Measurements from ENCODE around the gene DGKH. TPM values are rescaled to one million over a fixed set of nuclear protein-coding genes. Genes with fewer than 3 reads are reported as not detected.
A peak's percentile ranks its signal among the peaks of the same experiment; 100 is the strongest.

The DGKH gene, protein sequence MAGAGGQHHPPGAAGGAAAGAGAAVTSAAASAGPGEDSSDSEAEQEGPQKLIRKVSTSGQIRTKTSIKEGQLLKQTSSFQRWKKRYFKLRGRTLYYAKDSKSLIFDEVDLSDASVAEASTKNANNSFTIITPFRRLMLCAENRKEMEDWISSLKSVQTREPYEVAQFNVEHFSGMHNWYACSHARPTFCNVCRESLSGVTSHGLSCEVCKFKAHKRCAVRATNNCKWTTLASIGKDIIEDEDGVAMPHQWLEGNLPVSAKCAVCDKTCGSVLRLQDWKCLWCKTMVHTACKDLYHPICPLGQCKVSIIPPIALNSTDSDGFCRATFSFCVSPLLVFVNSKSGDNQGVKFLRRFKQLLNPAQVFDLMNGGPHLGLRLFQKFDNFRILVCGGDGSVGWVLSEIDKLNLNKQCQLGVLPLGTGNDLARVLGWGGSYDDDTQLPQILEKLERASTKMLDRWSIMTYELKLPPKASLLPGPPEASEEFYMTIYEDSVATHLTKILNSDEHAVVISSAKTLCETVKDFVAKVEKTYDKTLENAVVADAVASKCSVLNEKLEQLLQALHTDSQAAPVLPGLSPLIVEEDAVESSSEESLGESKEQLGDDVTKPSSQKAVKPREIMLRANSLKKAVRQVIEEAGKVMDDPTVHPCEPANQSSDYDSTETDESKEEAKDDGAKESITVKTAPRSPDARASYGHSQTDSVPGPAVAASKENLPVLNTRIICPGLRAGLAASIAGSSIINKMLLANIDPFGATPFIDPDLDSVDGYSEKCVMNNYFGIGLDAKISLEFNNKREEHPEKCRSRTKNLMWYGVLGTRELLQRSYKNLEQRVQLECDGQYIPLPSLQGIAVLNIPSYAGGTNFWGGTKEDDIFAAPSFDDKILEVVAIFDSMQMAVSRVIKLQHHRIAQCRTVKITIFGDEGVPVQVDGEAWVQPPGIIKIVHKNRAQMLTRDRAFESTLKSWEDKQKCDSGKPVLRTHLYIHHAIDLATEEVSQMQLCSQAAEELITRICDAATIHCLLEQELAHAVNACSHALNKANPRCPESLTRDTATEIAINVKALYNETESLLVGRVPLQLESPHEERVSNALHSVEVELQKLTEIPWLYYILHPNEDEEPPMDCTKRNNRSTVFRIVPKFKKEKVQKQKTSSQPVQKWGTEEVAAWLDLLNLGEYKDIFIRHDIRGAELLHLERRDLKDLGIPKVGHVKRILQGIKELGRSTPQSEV
- 19.9 TPM for total RNA-seq

DNA sequence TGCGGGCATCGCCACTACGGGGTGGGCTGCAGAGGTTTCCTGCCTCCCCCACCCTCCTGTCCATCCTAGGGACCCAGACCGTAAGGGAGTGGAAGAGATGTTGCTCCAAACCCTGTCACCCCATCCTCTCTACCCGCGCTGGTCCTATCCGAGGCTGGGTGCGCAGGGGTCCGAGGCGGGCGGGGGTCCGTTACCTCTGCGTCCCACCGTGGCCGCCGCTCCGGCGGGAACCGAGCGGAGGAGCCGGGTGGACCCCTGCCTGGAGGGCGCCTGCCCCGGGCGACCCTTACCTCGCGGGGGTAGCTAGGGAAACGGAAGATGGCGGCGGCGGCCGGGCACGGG, at the start of gene DGKH:
Gene DGKH (plus strand): TSS at position 307 of the 342 bp plus-strand sequence. CDS start 126 bp downstream, outside the sequence.
- intact Hi-C loops (cut with DNase I), result loop anchor here (1.0 kb wide), 1 partner anchor 28 kb away; no protein-coding TSS in a partner anchor
- DNase-seq (ENCODE audit: low spot score), result no peak
- peak; percentile 46 for ATAC-seq

DNA sequence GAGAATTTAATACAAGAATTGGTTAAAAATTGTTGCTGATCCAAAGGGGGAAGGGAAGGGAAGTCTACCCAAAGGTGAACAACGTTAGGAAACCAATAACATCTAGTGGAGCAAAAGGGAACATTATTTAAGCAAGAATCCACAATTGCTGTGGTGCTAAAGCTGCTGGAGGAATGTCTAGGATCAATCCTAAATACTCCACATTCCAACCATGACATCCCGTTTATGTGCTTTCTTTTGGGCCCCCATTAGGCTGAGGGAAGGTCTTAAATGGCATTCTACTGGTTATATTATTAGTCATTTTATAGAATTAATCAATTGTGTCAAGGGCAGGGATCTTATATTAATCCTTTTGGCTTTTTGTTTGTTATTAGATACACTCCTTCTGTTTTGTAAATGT, 47.6 kb upstream of the DGKH start:
- ATAC-seq, result no peak
- intact Hi-C loops (cut with DNase I), result no loop called here
- no peak for DNase-seq (ENCODE audit: low spot score)

DNA sequence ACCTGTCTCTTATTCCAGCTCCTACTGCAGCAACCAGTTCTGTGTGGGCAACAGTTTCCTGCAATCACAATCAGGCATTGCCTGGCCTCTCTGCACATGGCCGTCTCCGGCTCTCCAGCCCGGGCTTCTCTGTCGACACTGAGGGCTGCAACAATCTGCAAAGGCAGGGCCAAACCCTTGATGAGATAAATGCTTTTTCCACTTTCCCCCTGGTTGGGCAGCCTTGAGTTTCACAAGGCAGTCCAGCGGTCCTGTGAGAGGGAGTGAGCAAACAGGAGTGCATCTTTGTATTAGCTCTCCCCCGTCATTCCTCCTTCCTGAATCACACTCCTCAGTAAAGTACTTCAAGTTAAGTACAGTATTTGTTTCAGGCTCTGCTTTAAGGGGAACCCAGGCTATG, 46.9 kb upstream of the DGKH start:
- DNase-seq (ENCODE audit: low spot score) (no peak), ATAC-seq (peak; percentile 15)
- intact Hi-C loops (cut with DNase I), result no loop called here

DNA sequence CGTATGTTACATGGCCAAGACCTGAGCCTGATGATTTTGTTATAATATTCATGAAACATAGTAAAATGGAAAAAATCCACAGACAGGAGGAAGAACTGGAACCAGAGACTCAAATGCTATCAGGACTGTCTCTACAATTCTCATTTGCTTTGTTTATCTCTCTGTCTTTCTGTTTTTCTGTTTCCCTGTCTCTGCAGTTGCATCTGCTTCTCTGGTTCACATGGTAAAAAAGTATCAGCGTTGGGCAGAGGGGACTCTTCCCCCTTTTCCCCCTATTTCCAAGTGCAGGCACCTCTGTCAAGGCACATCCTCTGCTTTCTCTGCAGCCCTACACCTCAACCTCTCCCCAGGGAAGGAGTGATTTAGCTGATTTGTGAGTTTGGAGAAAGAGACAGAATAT, 46.4 kb upstream of the DGKH start:
- ATAC-seq (no peak), DNase-seq (ENCODE audit: low spot score) (no peak)
- intact Hi-C loops (cut with DNase I), result no loop called here

DNA sequence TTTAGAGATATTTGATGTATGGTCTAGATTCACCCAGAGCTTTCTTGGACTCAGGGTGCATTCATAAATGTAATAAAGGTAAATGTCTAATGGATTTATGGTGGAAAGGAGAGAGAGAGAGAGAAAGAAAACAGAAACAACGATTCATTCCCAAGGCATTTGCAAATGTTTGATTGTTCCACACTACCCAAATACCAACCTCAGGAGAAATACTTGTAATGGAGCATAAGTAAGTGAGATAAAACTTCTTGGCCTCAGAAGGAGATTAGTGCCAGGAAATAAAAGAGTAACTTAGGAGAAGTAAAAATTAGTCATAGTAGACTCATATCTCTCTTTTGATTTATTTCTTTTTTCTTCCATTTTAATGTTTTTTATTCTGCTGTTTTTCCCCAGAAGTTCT, 40.6 kb upstream of the DGKH start:
- no peak for ATAC-seq
- no peak for DNase-seq (ENCODE audit: low spot score)
- intact Hi-C loops (cut with DNase I), result no loop called here

DNA sequence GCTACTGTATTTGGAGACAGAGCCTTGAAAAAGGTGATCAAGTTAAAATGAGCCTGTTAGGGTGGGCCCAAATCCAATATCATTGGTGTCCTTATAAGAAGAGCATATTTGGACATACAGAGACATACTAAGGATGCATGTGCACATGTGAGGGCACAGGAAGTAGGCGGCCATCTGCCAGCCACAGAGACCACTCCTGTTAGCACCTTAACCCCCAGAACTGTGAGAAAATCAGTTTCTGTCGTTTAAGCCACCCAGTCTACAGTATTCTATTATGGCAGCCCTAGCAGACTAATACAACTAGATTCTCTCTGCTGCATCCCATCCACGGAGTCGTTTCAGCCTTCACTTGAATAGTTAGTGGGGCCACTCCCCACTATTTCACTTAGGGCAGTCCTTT, 39.4 kb upstream of the DGKH start:
- no peak for ATAC-seq
- intact Hi-C loops (cut with DNase I), result no loop called here
- no peak for DNase-seq (ENCODE audit: low spot score)

DNA sequence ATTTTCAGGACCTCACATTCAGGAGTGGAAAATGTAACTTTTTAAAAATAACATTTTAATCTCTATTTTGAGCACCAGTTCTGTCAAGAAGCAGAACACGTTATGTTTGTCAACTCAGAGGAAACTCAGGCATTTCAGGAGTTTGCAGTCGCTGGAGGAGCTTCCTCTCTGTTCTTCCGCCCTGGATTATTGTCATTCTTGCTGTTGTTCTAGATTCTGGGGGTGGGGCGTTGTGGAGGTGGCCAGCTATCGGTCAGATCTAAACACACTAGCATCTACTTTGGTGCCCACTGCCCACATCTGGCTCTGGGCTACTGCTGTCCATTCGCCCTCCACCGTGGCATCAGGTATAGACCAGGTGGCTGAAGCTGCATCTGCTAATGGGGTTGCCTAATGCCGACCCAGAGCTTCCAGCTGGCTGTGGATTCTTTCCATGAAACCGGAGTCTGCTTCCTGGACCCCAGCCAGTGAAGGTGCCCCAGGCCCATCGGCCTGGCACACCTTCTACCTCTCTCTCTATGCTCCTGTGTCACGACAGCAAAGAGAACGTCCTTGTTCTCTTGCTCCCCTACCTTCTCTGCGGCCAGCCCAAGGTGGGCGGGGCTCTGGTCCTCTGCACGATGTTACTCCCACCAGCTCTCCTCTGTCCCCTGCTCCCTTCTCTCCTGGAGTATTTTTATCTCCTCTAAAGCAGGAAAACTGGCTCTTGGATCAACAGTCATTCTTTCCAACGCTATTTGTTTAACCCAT, 36.7 kb upstream of the DGKH start:
- no peak for DNase-seq (ENCODE audit: low spot score)
- ATAC-seq, result no peak
- intact Hi-C loops (cut with DNase I), result no loop called here

DNA sequence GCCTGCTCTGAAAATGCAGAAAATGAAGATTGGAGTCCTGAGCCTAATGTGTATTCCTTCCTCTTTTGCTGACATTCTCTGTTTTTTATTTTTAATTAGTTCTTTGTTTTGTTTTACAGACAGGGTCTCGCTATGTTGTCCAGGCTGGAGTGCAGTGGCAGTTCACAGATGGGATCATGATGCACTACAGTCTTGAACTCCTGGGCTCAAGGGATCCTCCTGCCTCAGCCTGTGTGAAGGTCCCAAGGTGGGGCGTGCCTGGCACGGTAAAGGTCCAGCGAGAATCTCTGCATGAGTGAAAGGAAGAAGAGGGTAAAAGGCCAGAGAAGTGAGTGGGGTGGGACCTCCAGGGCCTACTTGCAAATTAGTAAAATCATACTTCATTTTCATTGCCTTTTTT, 34.3 kb upstream of the DGKH start:
- ATAC-seq (no peak), DNase-seq (ENCODE audit: low spot score) (no peak)
- intact Hi-C loops (cut with DNase I), result no loop called here

DNA sequence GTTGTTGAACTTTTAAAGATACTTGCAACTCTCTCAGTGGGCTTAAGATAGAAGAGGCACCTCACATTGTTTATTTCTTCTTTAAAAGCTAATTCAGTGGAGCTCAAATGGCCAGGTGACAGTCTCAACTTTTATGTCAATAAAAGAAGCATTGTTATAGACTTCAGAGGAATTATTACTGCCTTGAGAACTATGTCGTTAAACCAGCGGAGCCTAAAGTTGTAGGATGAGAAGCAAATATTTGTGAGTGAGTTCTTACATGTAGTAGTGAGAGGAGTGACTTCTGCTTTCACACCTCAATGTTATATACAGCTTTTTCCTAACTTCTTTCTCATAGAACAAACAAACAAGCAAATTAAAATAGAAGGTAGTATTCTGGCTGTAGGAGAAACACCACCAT, 31.2 kb upstream of the DGKH start:
- DNase-seq (ENCODE audit: low spot score), result no peak
- no peak for ATAC-seq
- intact Hi-C loops (cut with DNase I), result no loop called here

DNA sequence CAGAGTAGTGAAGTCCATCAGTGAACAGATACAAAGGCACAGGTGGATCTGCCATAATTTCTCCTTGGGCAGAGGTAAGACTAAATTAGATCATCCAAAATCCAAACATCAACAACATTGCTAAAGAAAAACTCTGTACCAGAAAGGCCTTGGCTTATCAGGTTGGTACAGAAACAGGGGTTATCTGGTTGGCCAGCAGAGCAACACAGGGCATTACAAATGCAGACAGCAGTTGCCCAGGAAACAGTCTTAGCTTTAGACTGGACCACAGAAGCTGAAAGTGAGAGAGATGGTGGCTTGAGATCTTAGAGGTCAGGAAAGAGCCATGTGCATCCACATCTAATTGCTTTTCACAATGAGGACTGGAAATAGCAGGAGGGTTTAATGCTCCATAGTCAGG, 26.6 kb upstream of the DGKH start:
- DNase-seq (ENCODE audit: low spot score), result no peak
- intact Hi-C loops (cut with DNase I), result no loop called here
- ATAC-seq, result no peak

DNA sequence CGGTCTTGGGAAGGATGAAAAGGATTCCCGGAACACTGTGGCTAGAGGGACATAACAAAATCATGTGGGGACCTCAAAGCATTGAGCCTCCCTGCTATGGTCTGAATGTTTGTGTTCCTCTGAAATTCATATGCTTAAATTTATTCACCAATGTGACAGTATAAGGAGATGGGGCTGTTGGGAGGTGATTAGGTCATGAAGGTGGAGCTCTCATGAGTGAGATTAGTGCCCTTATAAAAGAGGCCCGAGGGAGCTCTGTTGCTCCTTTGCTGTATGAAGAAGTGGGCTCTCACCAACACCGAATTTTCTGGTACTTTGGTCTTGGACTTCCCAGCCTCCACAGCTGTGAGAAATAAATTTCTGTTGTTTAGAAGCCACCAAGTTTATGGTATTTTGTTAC, 26.1 kb upstream of the DGKH start:
- ATAC-seq (no peak), DNase-seq (ENCODE audit: low spot score) (no peak)
- intact Hi-C loops (cut with DNase I), result no loop called here

DNA sequence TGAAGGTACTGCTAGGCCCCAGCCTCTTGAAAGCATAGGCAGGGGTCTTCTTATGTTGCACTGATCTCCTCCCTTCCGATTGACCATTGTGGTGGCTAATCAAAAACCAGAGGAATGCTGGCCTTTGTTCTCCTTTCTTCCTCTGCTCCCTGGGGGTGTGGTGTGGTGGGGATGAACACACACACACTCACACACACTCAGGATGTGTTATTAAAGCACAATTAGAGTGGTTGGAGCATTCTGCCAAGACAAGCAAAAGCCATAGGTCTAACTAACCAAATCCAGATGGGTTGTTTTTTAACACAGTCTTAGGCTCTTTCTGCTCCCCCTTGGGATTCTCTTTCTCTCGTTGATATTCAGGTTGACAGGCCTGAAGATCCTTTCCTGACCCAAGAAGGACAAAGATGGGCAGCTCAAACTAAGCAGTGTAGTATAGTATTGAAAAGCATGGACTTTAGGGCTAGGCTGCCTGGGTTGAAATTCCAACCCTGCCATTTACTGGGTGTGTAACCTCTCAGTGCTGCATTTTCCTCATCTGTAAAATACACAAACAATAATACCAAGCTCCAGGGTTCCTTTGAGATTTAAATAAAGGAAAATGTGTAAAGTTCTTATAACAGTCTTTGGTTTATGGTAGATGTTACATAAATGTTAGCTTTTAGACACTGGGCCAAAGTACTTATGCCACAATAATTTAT, 25.5 kb upstream of the DGKH start:
- ATAC-seq (no peak), DNase-seq (ENCODE audit: low spot score) (no peak)
- intact Hi-C loops (cut with DNase I), result no loop called here

DNA sequence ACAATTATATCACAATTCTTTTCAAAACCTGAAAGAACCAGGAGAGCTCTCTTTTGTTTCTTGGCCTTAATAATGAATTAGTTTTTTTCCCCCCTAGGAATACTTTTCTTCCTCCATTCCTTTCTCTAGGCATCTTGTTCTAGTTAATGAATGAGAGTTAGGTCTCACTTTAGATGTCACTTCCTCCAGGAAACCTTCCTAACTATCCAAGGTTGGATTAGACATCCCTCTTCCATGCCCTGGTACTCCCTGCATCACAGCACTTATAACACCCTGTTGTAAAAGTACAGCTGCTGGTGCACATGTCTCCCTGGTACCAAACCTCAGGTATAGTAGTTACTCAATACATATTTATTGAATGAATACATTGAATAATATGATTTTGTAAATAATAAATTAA, 21.2 kb upstream of the DGKH start:
- intact Hi-C loops (cut with DNase I), result no loop called here
- ATAC-seq, result no peak
- no peak for DNase-seq (ENCODE audit: low spot score)

DNA sequence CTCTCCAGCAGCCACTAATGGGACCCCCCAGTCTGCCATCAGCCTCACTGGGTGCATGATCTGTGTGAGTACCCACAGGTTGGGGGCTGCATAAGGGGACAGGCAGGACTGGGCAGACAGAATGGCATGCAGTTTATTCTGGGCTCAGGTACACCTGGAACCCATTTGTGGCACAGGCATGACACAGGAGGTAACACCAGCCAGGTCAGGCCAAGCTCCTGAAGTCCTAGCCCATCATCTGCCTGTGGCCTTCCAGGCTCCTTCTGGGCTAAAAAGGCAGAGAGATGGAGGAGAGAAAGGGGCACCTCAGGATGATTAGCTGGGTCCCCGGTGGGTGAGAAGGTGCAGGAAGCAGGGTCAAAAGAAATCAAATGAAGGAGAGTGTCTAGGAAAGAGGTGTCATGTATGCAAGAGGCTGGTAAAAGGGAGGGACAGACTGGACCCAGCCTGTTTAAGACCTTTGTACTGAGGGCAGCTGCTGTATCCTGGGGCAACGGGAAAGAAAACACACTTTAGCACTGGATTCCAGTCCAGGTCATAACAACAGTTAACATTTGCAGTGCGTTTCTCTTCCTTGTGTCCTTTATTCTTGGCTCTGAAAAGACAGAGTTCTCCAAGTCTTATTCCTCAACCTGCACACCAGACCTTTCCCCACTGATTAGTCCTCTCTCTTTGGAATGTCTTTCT, 20.2 kb upstream of the DGKH start:
- DNase-seq (ENCODE audit: low spot score) (no peak), ATAC-seq (no peak)
- intact Hi-C loops (cut with DNase I), result no loop called here

DNA sequence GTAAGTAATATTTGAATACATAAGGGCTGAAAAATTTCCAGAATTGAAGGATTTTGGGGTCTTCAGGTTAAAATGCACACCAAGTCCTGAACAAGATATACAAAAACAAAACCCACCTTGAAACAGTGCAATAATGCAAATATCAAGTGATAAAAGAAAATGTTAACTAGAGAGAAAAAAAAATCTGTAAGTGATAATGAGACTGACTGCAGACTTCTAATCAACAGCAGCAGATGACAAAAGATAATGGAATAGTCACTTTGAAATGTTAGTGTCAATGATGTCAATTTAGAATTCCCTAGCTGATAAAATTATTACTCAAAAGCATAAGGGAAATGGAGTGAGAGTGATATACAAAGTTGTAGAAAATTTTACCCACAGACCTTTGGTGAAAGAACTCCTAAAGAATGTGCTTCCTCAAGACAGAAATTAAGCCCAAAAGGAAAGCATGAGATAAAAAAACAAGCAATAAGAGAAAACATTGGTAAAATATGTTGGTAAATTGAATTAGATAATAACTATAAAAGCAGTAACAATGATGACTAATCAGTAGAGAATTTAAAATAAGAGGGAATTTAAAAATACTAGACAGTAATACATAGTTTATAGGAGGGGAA, 12.4 kb upstream of the DGKH start:
- intact Hi-C loops (cut with DNase I), result no loop called here
- no peak for ATAC-seq

DNA sequence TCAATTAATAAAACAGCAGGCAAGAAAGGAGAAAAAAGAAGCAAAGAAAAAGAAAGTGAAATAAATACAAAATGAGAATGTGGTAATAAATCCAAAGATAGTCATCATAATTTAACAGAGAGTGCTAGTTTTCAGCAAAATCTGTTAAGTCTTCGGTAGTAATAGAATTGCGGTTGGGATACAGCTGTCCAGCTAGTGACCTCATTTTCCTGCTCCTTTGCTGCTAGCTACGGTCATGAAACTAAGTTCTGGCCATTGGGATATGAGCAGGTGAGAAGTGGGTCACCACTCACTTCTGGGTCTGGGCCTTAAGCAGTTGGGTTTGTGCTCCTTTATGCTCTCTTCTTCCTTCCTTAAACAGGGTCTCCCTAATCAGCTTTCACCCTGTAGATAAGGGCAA, 11.7 kb upstream of the DGKH start:
- ATAC-seq (no peak), DNase-seq (ENCODE audit: low spot score) (no peak)
- intact Hi-C loops (cut with DNase I), result no loop called here

More for the DNA sequence above, 12.4 kb upstream of the DGKH start:
- no peak for DNase-seq (ENCODE audit: low spot score)

DNA sequence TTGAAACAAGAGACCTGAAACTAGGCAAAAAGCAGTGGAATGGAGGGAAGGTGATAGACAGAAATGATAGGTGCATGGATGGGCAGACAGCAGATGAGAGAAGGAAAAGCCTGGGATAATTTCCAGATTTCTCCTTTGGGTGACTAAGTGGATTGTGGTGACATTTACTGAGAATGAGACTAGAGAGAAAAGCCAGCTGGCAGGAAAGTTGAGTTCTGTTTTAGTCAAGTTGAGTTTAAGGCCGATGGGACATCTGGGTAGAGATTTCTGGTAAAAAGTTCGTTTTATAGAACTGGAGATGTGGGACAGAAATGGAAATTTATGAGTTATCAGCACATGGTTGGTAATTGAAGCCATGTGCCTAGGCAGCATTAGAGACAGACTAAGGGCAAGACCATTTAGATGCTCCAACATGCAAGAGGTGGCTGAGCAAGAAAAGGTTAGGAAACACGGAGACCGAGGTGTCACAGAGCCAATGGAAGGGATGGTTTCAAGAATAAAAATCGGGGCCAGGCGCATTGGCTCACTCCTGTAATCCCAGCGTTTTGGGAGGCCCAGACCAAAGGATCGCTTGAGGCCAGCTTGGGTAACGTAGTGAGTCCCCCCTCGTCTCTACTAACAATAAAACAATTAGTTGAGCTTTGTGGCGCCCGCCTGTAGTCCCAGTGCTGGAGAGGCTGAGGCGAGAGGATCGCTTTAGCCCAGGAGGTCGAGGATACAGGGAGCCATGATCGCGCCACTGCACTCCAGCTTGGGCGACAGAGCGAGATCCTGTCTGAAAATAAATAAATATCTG, 9.6 kb upstream of the DGKH start:
- intact Hi-C loops (cut with DNase I), result no loop called here
- ATAC-seq (no peak), DNase-seq (ENCODE audit: low spot score) (no peak)

All from sciatic nerve (tissue), 2 donors.